Colon (tissue), 2 donors: ENCODE measurements around the gene TEAD3.

Experiments
- FAIRE-seq: peaks from 2 replicates; lab custom pipeline; 2012; peaks lifted over from hg19 to GRCh38; lab: Jason Lieb, UNC
- donor health status: control.
- donor health status: control.

TEAD3 gene

DNA sequence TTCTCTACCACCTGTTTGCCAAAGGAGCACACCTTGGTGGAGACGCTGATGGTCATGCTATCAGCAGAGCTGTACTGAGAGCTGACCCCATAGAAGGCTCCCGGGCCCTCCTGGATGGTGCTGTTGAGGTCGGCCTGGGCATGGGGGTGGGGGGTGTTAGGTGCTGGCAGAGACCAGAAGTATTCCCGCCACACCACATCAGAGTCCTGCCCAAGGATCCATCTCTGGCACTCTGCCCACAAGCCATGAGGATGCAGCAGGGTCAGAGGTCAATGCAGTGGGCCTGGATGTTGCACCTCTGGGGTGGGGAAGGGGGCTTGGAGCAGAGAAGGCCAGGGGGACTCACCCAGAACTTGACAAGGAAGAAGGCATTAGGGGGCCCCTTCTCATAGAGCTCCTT is 21.3 kb downstream of the TEAD3 start:
- FAIRE-seq: no peak

- FAIRE-seq: no peak
Observed at GRCh38 chr6:35474942-35475570, 21.8 kb downstream of the TEAD3 start.

GRCh38 chr6:35474131-35474941 is 22.5 kb downstream of the TEAD3 start:
- no peak for FAIRE-seq

DNA sequence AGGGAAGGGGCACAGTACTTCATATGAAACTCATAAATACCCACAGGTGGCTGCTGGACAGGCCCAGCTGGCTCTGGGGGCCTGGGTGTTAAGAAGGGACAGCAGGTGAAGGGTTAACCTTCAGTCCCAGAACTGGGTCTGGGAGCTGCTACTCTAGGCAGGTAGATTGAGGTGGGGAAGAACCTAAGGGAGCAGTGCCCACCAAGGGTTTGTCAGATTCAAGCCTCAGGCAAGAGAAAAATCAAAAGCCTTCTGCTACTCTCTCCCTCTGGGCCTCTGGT is 23.1 kb downstream of the TEAD3 start:
- FAIRE-seq: no peak

DNA sequence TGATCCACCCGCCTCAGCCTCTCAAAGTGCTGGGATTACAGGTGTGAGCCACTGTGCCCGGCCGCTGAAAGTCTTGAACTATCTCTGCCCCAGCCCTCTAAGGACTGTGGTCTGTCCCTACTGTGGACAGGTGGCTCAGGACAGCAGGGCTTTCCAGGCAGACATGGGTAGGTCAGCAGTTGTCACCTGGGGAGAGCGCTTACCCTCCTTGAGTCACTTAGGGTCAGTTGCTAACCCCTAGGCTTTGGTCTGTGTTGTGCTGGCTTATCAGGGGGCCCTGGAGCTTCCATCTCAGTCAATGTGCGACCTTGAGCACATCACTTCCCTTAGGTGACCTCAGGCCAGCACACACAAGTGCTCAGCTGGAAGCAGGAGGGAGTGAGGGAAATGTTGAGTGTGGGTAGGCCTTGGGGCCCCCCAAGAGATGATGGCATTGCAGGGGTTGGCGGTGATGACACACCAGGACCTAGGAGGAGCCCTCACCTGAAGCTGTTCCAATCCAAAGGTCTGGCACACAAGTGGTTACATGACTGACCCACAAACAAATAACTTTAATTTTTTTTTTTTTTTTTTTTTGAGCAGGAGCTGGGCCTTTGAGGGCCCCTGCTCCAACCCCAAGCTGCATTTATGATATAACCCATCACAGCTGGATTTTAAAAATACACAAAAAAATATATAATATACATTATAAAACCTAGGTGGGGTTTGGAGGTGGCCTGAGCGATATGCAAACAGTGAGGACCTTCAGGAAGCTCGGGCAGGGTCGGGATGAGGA is 23.6 kb downstream of the TEAD3 start:
- no peak for FAIRE-seq

DNA sequence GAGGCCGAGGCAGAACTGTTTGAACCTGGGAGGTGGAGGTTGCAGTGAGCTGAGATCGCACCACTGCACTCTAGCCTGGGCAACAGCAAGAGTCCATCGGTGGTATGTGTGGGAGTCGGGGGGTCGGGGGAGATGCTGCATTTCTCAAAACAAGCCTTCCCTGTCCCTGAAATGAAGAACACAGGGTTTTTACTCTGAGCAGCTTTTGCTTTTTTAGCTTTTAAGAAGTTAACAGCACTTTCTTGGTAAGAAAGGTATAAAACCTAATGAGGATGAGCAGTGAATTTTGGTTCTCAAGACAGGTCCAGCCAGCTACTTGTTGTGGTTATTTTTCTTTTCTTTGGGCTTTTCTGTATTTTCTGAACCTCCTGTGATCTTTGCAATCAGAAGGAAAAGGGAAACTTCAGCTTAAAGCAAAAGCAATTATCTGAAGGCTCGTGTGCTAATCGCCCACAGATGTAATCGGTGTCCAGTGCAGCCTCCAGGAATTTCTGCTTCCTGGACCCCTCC is 25.0 kb downstream of the TEAD3 start:
- FAIRE-seq: no peak

GRCh38 chr6:35470663-35471120 is 26.2 kb downstream of the TEAD3 start:
- no peak for FAIRE-seq

- no peak for FAIRE-seq
Observed at GRCh38 chr6:35469751-35470662, 26.9 kb downstream of the TEAD3 start.

GRCh38 chr6:35468980-35469750 is 27.7 kb downstream of the TEAD3 start:
- no peak for FAIRE-seq

DNA sequence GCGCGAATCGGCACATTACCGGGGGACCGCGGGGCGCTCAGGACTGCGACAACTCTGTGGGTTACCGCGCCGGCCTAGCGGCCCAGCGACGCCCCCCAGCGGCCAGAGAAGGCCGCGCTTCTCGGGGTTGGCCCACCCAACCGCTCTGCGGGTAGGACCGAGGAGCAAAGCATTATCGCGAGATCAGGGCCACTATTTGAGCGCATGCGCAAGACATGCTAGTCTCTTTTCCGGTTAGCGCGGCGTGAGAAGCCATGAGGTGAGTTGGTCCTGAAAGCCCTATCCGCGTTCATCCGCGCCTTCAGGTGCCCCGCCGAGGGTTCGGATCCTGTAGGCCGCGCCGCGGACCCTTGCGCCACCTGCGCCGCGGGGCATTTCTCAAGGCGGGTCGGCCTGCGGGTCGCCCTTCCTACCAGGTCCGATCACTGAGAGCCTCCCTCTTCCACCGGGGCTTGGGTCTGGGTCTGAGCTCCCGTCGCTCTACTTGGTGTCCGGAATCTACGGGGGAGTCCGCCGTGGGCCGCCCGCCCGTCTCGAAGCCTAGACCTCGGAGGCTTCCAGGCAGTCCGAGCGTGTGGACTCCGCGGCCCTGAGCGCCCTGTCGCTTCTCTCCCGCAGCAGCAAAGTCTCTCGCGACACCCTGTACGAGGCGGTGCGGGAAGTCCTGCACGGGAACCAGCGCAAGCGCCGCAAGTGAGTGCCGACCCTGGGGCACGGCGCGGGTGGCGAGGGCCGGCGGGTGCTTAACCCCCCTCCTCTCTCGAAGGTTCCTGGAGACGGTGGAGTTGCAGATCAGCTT is 28.5 kb downstream of the TEAD3 start, which contains the start of gene RPL10A:
Gene RPL10A, plus strand, starts transcription at position 221 of the 799 bp plus-strand sequence. Its CDS starts 34 bp downstream, at position 255.
- FAIRE-seq: no peak

DNA sequence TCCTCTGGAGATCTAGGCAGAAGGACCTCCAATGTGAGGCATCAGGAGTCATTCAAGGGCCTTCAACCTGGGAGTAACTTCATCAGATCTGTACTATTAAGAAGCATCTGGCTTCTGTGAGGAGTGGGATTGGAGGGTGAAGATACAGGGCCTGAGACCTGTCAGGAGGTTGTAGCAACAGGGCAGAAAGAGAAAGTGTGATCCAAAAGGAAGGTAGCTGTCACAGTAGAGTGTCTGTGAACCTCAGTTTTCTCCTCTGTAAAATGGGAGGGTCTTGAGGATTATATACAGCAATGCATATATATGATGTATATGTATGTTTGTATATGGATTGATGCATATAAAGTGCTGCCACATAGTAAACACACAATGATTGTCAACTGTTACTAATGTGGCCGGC is 31.2 kb downstream of the TEAD3 start:
- no peak for FAIRE-seq

- no peak for FAIRE-seq
Observed at GRCh38 chr6:35463292-35463691, 33.6 kb downstream of the TEAD3 start.

- FAIRE-seq: no peak
Observed at GRCh38 chr6:35461270-35461669, 35.6 kb downstream of the TEAD3 start.

DNA sequence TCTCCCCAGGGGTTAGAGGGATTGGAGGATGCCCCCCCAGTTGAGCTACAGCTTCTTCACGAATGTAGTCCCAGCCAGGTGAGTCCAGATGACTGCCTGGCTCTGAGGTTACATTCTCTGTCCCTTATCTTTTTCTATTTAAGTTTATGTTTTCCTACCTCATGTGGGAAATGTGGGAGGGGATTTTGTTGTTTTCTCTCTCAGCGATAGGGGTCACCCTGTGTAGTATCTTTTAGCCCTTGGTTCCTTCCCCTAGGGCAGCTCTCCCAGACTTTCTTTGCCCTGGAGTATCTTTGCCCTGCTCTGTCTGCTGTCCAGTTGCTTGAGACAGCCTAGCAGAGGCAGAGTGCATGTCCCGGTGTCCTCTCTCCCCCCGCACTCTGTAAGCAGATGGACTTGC is 39.0 kb downstream of the TEAD3 start:
- FAIRE-seq: no peak

DNA sequence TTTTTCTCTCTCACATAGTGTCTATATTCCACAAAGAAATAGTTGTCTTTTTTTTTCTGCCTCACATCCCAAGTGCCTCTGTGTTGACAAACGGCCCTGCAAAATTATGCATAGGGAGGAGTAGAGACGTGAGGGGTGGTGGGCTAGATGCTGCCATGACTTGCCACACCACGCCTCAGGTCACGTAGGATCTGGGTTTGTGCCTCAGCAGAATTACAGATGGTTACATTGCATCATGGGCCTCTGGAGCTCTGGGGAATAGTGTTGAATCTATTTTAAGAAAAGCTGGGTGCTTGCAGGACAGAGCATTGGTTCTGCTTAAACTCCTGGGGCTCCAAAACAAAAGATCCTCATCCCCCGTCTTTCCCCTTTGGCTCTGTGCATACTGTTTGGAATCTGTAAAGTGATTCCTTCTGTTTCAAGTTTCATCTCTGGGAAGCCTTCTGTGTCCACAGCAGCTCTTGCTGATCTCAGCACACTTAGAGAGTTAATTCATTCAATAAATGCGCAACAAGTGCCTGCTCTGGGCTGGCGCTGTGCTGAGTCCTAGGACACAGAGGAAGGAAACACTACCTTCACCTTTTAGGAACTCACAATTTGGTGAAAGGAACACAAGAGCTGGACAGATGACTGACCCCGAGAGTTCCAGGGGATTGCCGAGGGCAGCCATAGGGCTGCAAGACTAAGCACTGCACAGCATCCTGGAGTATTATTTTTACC is 42.3 kb downstream of the TEAD3 start:
- no peak for FAIRE-seq

DNA sequence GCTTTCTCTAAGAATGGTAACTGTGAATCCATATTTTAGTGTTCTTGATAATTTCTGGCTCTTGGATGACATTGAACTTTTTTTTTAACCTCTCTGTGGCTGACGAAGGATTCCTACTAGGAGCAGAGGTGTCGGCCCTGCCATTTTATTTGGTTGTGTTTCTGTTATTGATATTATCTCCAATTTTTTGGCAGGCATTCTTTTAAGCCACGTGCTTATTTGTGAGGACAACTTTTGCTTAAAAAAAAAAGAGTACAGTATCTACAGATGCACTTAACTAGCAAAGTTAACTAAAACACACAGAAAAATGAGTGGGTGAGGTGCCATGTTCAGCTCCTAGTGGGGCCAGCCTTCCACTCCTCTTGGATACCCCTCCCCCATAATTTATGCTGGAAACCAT is 43.6 kb downstream of the TEAD3 start:
- FAIRE-seq: no peak

DNA sequence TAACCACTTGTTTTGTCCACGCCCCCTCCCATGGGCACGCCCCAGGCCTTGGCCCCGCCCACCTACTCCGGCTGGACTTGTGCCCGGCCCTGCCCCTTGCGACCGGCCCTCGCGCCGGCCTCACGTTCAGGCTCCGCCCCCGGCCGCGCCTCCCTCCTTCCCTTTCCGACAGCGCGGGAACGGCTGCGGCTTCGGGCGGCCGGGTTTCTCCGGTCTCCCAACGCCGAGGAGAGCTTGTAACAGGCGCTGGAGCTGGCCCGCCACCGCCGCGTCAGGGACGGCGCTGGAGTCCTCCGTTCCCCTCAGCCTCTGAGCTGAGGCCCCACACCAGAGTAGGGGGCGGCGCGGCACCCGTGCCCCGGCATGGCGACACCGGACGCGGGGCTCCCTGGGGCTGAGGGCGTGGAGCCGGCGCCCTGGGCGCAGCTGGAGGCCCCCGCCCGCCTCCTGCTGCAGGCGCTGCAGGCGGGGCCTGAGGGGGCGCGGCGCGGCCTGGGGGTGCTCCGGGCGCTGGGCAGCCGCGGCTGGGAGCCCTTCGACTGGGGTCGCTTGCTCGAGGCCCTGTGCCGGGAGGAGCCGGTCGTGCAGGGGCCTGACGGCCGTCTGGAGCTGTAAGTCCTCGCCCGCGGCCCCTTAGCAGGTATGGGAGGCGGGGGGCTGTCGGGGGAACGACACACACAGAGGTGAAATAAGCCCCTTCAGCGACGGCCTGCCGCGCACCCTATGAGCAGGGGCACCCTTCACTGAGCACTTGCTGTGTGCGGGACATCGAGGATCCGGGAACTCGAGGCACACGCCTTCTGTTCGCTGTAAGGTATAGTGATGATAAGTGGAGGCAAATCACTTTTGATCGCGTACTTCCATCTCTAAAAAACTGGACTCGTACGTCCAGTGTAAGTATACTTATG is 44.4 kb downstream of the TEAD3 start, which contains the start of gene FANCE:
Gene FANCE, plus strand, starts transcription at position 156 of the 908 bp plus-strand sequence. Its CDS starts 208 bp downstream, at position 364.
- no peak for FAIRE-seq
